HG03378 (cell line): ENCODE data around the gene GPR158.

Source experiments
- ATAC-seq: cut with Tn5 transposase; IDR thresholded peaks from one replicate; pipeline ENCODE4 v1.9.1; 2021; ENCODE audit warnings: mild to moderate bottlenecking, moderate library complexity; ENCODE audit not compliant: unreplicated experiment

GPR158 gene

GRCh38 chr10:25206693-25207414 lies 32.1 kb downstream of the GPR158 start:
- no peak for ATAC-seq

DNA sequence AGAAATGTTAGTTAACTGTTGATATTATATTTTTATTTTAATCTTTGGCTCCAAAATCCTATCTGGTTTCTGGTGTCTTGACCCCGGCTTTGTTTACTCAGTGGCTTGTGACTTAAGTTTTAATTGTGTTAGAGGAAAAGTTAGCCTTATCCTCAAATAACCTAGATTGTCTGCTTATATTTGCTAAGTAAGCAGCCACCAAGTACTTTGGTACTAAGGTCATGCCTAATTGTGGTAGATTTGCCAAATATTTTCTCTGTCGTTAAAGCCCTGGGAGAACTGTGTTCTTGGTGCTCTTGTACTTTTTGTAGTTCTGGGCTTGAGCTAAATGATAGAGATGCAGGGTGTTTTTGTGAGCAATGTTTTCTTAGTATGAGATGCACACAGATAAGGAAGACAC lies 34.8 kb downstream of the GPR158 start:
- no peak for ATAC-seq

- no peak for ATAC-seq
Measured at GRCh38 chr10:25210265-25210664, 35.5 kb downstream of the GPR158 start.

- ATAC-seq: no peak
Measured at GRCh38 chr10:25220156-25220555, 45.4 kb downstream of the GPR158 start.

GRCh38 chr10:25222085-25222660 lies 47.4 kb downstream of the GPR158 start:
- no peak for ATAC-seq

GRCh38 chr10:25226775-25227682 lies 52.2 kb downstream of the GPR158 start:
- no peak for ATAC-seq

GRCh38 chr10:25231751-25232150 lies 57.0 kb downstream of the GPR158 start:
- ATAC-seq: no peak

- no peak for ATAC-seq
Measured at GRCh38 chr10:25232204-25232603, 57.4 kb downstream of the GPR158 start.

DNA sequence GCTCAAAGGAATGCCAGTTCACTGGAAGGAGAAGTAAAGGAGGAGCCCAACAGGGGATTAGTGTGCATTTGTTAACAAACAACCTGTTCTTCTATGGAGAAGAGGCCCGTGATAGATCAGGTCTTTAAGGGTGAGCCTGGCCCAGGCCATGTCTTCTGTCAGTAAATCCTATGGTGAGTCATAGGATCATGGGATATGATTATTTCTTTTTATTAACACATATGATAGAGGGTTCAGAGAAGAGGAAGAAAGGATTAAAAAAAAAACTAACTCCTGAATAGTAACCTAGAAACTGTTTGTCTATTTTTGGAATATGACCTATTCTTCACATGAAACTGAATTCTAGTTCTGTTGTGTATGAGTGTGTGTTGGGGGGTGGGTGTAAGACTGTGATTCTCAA lies 70.4 kb downstream of the GPR158 start:
- ATAC-seq: no peak

- no peak for ATAC-seq
Measured at GRCh38 chr10:25257646-25258045, 82.8 kb downstream of the GPR158 start.

DNA sequence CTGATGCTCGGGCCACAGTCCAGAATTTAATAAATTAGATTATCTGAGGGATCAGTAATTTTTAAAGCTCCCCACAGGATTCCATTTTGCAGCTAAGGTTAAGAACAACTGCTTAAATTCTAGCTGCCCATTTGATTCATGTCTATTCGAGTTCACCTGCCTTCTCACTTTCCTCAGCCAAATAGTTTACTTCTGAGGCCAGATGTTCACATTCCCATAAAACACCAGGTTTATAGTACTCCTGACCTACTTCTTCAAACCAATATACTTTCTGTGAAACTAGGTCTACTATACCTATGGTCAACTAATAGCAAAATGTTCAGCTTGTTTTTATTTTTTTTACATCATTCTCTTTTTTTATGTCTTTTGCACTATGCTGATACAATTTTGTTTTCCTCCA lies 86.3 kb downstream of the GPR158 start:
- ATAC-seq: no peak

DNA sequence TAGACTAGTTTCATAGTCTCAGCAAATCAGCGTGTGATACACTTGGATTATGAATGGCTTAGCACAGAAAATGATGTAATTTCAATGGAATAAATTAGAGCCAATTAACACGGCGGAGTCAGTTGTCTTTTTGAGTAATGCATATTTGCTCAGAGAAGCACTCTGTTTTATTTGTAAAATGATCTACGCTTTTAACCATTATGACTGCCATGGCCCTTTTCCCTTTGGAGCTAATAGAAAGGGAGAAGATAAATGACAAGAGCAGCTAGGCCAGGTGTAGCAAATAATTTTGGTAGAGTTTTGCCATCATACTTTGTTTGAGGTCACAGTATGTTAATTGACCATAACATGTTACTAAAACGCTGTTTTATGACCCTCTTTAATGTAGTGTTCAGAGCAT lies 86.8 kb downstream of the GPR158 start:
- no peak for ATAC-seq

DNA sequence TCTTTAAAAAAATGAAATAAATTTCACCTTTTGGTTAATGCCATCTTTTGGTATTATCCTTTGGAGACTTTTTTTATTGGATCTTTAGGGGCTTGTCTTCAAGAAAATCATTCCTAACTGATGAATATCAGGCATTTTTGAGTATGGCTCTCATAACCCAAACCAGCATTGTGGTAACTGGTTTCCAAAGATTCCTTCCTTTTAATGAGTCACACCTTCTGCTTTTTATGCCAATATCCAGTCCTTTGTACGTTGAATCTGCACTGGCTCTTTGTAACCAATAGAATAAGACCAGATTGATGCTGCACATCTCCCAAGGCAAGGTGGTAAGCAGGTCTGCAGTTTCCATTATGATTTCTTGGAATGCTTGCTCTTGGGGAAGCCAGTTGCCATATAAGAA lies 89.1 kb downstream of the GPR158 start:
- ATAC-seq: no peak

DNA sequence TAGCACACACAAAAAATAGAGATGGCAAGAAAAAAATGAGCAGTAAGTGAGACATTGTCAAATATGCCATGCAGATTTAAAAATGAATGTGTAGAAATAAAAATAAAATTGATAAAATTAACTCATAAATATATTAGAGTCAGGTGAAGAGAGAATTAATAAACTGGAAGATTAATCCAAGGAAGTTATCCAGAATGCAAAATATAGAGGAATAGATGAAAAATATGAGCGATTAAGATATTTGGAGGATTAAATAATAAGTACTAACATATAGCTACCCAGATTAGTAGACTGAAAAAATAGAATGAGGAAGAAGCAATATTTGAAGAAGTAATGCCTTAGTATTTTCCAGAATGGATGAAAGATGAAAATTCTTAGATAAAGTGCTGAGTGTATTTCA lies 103.4 kb downstream of the GPR158 start:
- ATAC-seq: no peak

DNA sequence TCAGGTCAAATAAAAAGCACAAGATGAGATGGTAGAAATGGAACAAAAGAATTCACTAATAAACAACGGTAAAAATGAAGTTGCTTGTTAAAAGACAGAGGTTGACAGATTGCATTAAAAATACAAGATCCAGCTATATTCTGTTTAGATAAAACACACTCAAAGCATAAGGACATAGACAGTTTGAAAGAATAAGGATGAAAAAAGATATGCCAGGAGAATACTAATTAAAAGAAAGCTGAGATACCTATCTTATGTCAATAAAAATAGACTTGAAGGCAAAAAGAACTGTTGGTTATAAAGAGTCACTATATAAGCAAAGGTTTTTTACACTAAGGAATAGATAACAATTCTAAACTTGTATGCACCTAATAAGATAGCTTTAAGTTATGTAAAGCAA lies 105.3 kb downstream of the GPR158 start:
- ATAC-seq: no peak

- no peak for ATAC-seq
Measured at GRCh38 chr10:25280573-25280972, 105.8 kb downstream of the GPR158 start.

DNA sequence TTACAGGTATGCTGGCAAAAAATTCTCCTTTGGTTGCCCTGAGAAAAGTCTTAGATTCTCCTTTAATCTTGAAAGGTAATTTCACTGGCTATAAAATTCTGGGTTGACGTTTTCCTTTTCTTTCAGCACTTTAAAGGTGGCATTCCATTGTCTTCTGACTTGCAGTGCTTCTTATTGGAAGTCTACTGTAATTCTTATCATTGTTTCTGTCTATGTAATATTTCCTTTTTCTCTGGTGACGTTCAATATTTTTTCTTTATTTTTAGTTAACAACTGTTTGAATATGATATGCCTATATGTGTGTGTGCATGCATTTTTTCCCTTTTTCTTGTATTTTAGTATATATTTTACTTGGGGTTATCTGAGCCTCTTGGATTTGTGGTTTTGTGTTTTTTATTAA lies 111.0 kb downstream of the GPR158 start:
- no peak for ATAC-seq

DNA sequence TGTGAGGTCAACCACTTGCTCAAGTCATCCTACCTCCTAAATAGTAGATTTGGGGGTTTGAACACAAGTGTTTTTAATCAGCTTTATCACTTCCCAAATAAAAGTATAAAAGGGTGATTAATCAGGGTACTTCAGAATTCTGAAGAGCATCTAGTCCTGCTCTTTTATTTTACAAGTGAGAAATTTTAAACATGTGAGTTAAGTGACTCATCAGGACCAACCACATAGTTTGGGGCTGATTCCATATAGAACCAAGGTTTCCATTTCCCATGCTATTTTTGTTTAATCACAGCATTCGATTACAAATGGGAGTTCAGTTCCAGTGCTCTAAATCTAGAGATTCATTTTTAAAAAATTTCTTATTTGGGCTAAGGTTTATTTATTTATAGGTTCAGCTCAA lies 113.4 kb downstream of the GPR158 start:
- ATAC-seq: no peak

DNA sequence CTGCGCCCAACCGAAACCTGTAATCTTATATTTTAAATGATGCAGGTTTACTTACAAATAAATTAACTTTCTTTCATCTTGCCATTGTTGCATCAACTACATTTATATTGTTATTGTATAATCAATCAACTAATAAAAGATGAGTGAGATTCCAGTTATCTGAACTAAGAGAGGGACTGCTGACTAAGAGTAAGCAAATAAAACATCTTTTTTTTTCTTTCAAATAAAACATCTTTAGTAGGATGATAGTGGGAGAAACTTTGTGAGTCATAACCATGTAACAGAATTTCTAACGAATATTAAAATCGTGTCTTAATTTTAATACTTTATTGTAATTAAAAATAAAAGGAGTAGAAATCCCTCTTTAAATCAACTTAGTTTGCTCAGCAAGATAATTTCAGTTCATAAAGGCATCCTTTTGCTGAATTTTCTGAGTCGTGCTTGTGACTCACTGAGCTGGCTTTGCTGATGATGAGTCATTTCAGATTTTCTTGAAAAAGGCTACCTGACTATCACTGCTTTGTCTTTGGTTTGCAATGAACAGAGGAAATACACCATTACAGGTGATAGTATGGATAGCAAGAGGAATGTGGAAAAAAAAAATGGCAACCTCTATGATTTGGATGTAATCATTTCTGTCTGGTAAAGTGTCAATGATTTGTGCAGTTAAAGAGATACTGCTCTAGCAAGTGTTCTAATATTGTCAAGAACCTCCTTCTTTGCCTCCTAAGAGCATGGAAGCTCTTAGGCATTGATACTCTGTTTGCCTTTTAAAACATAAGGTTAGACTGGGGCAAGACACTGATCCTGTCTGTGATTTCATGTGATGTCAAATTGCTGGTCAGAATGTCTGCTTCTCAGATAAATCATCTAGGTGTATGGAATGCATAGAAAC lies 119.5 kb downstream of the GPR158 start:
- no peak for ATAC-seq

GRCh38 chr10:25296324-25296723 lies 121.5 kb downstream of the GPR158 start:
- ATAC-seq: no peak

GRCh38 chr10:25297466-25297865 lies 122.7 kb downstream of the GPR158 start:
- no peak for ATAC-seq
